HepG2 (cell line): Measurements from ENCODE around the gene MAGED4B.

Source experiments
- CC2D1A ChIP-seq: sonication (generic); formaldehyde crosslinking; IDR thresholded peaks from 2 replicates; pipeline ENCODE4 v1.8.1; 2023; ENCODE audit warnings: mild to moderate bottlenecking, missing genetic modification reagents
- EP300 ChIP-seq, 3 experiments: sonication (generic) in 1 of 3; formaldehyde crosslinking in 1 of 3; IDR thresholded peaks; 2 replicates each; pipeline versions ENCODE4 v1.5.1 to v1.6.1; 2011 to 2020; ENCODE audit warnings: low read depth in 2 of 3, low read length in 2 of 3, borderline replicate concordance in 1 of 3, improper control_type of control experiment in 1 of 3, mild to moderate bottlenecking in 1 of 3, missing genetic modification reagents in 1 of 3, moderate library complexity in 1 of 3
- NR2F2 ChIP-seq: IDR thresholded peaks from 2 replicates; pipeline ENCODE4 v1.6.1; 2012; ENCODE audit warnings: low read depth, inconsistent platforms, borderline replicate concordance
- RBM39 ChIP-seq: fragments of 200-400 bp; formaldehyde crosslinking; IDR thresholded peaks from one replicate; pipeline ENCODE4 v1.6.1; 2018; ENCODE audit warnings: antibody characterized with exemption, mild to moderate bottlenecking, low read depth, low read length; ENCODE audit not compliant: poor library complexity, severe bottlenecking
- SIN3A ChIP-seq: IDR thresholded peaks from 2 replicates; pipeline ENCODE4 v1.6.1; 2011; ENCODE audit warnings: low read depth, mild to moderate bottlenecking, control low read depth, low read length, borderline replicate concordance
- TP53 ChIP-seq: sonication (generic); formaldehyde crosslinking; conservative IDR thresholded peaks from 2 replicates; pipeline ENCODE4 v1.4.0; 2020; ENCODE audit warnings: missing genetic modification reagents
- TF ChIP-seq, protein P1 (sequence below): sonication (generic); formaldehyde crosslinking; IDR thresholded peaks from 2 replicates; pipeline ENCODE4 v1.4.0; 2020; ENCODE audit warnings: mild to moderate bottlenecking, missing genetic modification reagents

DNA sequence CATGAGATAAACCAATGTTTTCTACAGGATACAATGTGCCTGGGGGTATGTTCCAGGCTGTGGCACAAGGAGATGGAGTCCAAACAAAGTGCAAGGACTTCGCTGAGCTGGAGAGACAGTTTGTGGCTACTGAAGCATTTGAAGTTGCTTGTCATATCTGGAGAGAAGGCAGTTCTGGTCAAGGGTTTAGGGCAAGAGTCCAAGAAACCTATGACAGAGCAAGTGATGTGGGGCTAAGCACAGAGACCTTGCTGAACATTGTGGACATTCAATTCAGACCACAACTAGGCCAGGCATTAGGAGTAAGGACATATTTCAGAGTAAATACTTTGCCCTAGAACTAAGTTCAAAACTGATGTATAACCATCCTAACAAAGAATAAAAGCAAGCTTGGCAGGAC is 34.8 kb downstream of the MAGED4B start:
- TF ChIP-seq SIN3A = no peak
- TF ChIP-seq NR2F2 = no peak
- TF ChIP-seq RBM39 = no peak
- TF ChIP-seq TP53 (CRISPR knock-in tag) = no peak
- no peak for TF ChIP-seq EP300 (IDR thresholded peaks at IDR 0.05; ENCODE audit: low read depth in 2 of 2, low read length in 2 of 2)
- TF ChIP-seq EP300 (CRISPR knock-in tag; IDR thresholded peaks at IDR 0.05; ENCODE audit: borderline replicate concordance) = no peak
- TF ChIP-seq, protein P1, sequence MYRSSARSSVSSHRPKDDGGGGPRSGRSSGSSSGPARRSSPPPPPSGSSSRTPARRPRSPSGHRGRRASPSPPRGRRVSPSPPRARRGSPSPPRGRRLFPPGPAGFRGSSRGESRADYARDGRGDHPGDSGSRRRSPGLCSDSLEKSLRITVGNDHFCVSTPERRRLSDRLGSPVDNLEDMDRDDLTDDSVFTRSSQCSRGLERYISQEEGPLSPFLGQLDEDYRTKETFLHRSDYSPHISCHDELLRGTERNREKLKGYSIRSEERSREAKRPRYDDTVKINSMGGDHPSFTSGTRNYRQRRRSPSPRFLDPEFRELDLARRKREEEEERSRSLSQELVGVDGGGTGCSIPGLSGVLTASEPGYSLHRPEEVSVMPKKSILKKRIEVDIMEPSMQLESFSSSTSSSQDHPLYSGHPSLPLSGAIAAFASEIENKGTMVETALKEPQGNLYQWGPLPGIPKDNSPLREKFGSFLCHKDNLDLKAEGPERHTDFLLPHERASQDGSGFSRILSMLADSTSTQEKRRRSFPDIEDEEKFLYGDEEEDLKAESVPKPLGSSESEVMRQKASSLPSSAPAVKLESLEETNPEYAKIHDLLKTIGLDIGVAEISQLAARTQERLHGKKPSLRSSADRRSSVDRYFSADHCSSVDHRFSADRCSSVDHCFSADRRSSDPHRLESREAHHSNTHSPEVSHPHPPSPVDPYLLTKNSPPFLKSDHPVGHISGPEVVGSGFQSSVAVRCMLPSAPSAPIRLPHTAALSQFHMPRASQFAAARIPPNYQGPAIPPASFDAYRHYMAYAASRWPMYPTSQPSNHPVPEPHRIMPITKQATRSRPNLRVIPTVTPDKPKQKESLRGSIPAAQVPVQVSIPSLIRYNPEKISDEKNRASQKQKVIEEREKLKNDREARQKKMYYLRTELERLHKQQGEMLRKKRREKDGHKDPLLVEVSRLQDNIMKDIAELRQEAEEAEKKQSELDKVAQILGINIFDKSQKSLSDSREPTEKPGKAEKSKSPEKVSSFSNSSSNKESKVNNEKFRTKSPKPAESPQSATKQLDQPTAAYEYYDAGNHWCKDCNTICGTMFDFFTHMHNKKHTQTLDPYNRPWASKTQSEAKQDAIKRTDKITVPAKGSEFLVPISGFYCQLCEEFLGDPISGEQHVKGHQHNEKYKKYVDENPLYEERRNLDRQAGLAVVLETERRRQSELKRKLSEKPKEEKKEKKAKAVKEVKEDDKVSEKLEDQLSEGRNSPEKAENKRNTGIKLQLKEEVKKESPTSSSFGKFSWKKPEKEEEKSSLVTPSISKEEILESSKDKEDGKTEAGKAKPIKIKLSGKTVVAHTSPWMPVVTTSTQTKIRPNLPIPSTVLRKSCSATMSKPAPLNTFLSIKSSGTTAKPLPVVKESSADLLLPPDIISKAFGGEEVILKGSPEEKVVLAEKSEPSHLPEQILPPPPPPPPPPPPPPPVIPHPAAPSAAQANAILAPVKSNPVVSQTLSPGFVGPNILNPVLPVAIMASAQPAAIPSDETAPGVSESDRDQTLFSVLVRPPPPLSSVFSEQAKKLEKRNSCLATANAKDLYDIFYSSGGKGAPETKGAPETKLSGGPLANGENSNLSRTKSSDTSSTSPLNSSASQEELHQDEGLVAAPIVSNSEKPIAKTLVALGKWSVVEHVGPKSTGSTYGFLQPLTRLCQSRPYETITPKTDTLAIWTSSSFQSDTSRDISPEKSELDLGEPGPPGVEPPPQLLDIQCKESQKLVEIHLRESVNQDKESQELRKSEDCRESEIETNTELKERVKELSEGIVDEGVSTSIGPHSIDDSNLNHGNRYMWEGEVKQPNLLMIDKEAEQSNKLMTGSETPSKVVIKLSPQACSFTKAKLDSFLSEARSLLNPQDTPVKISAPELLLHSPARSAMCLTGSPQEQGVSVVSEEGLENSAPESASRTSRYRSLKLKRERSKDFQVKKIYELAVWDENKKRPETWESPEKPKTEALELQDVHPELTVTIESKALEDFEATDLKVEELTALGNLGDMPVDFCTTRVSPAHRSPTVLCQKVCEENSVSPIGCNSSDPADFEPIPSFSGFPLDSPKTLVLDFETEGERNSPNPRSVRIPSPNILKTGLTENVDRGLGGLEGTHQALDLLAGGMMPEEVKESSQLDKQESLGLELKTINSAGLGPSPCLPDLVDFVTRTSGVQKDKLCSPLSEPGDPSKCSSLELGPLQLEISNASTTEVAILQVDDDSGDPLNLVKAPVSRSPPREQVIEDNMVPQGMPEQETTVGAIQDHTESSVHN (CRISPR knock-in tag) = no peak
- TF ChIP-seq CC2D1A = no peak
